ENCODE data around the gene HK1.
A peak's percentile ranks its signal among the peaks of the same experiment; 100 is the strongest.
"Not testable (repeated sequence)": the region's sequence is repeated elsewhere in the genome, so short reads cannot be mapped to it uniquely, and the experiment has no call there.

HK1 gene

GRCh38 chr10:69254877-69255276, 23.4 kb upstream of the HK1 start:
- DNase-seq = no peak

- no peak for DNase-seq
Observed at GRCh38 chr10:69259547-69260243, 18.6 kb upstream of the HK1 start.

GRCh38 chr10:69261184-69261583, 17.1 kb upstream of the HK1 start:
- no peak for DNase-seq

GRCh38 chr10:69262292-69262751, 16.0 kb upstream of the HK1 start:
- DNase-seq = no peak

- no peak for DNase-seq
Observed at GRCh38 chr10:69265521-69265920, 12.8 kb upstream of the HK1 start.

GRCh38 chr10:69268761-69269416, 9.4 kb upstream of the HK1 start:
- DNase-seq = no peak

- no peak for DNase-seq
Observed at GRCh38 chr10:69269761-69270160, 8.5 kb upstream of the HK1 start.

- no peak for DNase-seq
Observed at GRCh38 chr10:69270990-69271389, 7.3 kb upstream of the HK1 start.

GRCh38 chr10:69272624-69273023, 5.7 kb upstream of the HK1 start:
- no peak for DNase-seq

GRCh38 chr10:69275444-69275843, 2.9 kb upstream of the HK1 start:
- DNase-seq = no peak

- DNase-seq = no peak
Observed at GRCh38 chr10:69276503-69276902, 1.8 kb upstream of the HK1 start.

GRCh38 chr10:69279110-69279509, 814 bp downstream of the HK1 start:
- no peak for DNase-seq

GRCh38 chr10:69281507-69282413, 3.5 kb downstream of the HK1 start:
- DNase-seq = no peak

- DNase-seq = not testable (repeated sequence)
Observed at GRCh38 chr10:69284402-69284801, 6.1 kb downstream of the HK1 start.

- DNase-seq = peak in 2 of 56 donors; percentile 1 to 7
Observed at GRCh38 chr10:69285699-69286098, 7.4 kb downstream of the HK1 start.

- DNase-seq = no peak
Observed at GRCh38 chr10:69287181-69287580, 8.9 kb downstream of the HK1 start.

- DNase-seq = peak in 18 of 56 donors; percentile 1 to 30 (median 10)
Observed at GRCh38 chr10:69290993-69291392, 12.7 kb downstream of the HK1 start.

GRCh38 chr10:69292459-69292858, 14.2 kb downstream of the HK1 start:
- no peak for DNase-seq

- no peak for DNase-seq
Observed at GRCh38 chr10:69295027-69295636, 16.8 kb downstream of the HK1 start.

- DNase-seq = no peak
Observed at GRCh38 chr10:69303632-69304051, 25.3 kb downstream of the HK1 start.

GRCh38 chr10:69306421-69306820, 28.1 kb downstream of the HK1 start:
- no peak for DNase-seq

- no peak for DNase-seq
Observed at GRCh38 chr10:69307434-69307833, 29.1 kb downstream of the HK1 start.

Data from nucleus accumbens (tissue), 56 donors.